Stimulated activated naive B cell treated with anti-CD40 and anti-IgM and Interleukin-4, amounts not matched to agents 10 μg/mL and 1 μg/mL and 100 μg/mL, for 72 hours (primary cell): ENCODE results near the gene LPP.

Experiments used
- ATAC-seq, 2 donors: fragments of 150-1000 bp; cut with Tn5 transposase; replicated peaks; 2 replicates each; pipeline ENCODE4 v1.10.0; 2021; ENCODE audit warnings: moderate library complexity in 1 of 2
- DNase-seq: peaks from one replicate; pipeline ENCODE4 v3.0.0; 2021
- H3K27ac Mint-ChIP-seq: one replicate; pipeline ENCODE4 v1.8.0; 2022; ENCODE audit warnings: mild to moderate bottlenecking, mixed read lengths
- H3K27me3 Mint-ChIP-seq, 2 donors: one replicate each; pipeline ENCODE4 v1.8.0; 2022; ENCODE audit warnings: mixed read lengths in 2 of 2
- H3K36me3 Mint-ChIP-seq, 2 donors: one replicate each; pipeline ENCODE4 v1.8.0; 2022; ENCODE audit warnings: mixed read lengths in 2 of 2, mild to moderate bottlenecking in 1 of 2
- H3K4me1 Mint-ChIP-seq, 2 donors: one replicate each; pipeline ENCODE4 v1.8.0; 2022; ENCODE audit warnings: mixed read lengths in 2 of 2, mild to moderate bottlenecking in 1 of 2
- H3K4me3 Mint-ChIP-seq, 2 donors: one replicate each; pipeline ENCODE4 v1.8.0; 2022; ENCODE audit warnings: mild to moderate bottlenecking in 2 of 2, mixed read lengths in 2 of 2, moderate library complexity in 1 of 2
- H3K9me3 Mint-ChIP-seq, 2 donors: one replicate each; pipeline ENCODE4 v1.8.0; 2022; ENCODE audit warnings: mixed read lengths in 2 of 2, mild to moderate bottlenecking in 1 of 2

Gene LPP

GRCh38 chr3:188327433-188327832 is 173.5 kb downstream of the LPP start:
- no peaks in the 10 kb centered on the region for H3K9me3 Mint-ChIP-seq
- no peak for DNase-seq
- peaks cover 30 to 47% of the 10 kb centered on the region in 2 donors for H3K4me1 Mint-ChIP-seq
- H3K27me3 Mint-ChIP-seq: no peaks in the 10 kb centered on the region
- H3K36me3 Mint-ChIP-seq: peaks cover 20 to 21% of the 10 kb centered on the region in 2 donors
- H3K4me3 Mint-ChIP-seq: no peak overlapping the region
- no peak for ATAC-seq
- H3K27ac Mint-ChIP-seq: no peak overlapping the region

GRCh38 chr3:188330138-188330537 is 176.2 kb downstream of the LPP start:
- Mint-ChIP-seq H3K4me3 (no peak overlapping the region), H3K36me3 (peaks cover 14 to 15% of the 10 kb centered on the region in 2 donors), H3K27ac (no peak overlapping the region), H3K9me3 (no peaks in the 10 kb centered on the region), H3K27me3 (no peaks in the 10 kb centered on the region), H3K4me1 (peaks cover 9 to 24% of the 10 kb centered on the region in 2 donors)
- no peak for ATAC-seq
- no peak for DNase-seq

- Mint-ChIP-seq H3K4me3 (no peak overlapping the region), H3K4me1 (peaks cover 10 to 24% of the 10 kb centered on the region in 2 donors), H3K27me3 (no peaks in the 10 kb centered on the region), H3K27ac (no peak overlapping the region), H3K36me3 (peaks cover 12 to 16% of the 10 kb centered on the region in 2 donors), H3K9me3 (no peaks in the 10 kb centered on the region)
- DNase-seq (no peak), ATAC-seq (no peak)
These were observed 177.2 kb downstream of the LPP start for GRCh38 chr3:188331166-188331565.

- Mint-ChIP-seq H3K9me3 (no peaks in the 10 kb centered on the region), H3K4me1 (peaks cover 13 to 24% of the 10 kb centered on the region in 2 donors), H3K36me3 (peaks cover 10 to 21% of the 10 kb centered on the region in 2 donors), H3K27ac (no peak overlapping the region), H3K4me3 (no peak overlapping the region), H3K27me3 (no peaks in the 10 kb centered on the region)
- ATAC-seq (no peak), DNase-seq (no peak)
These were observed 178.1 kb downstream of the LPP start for GRCh38 chr3:188332085-188332484.

- DNase-seq: no peak
- Mint-ChIP-seq H3K27me3 (no peaks in the 10 kb centered on the region), H3K4me1 (peaks cover 23 to 40% of the 10 kb centered on the region in 2 donors), H3K36me3 (peaks cover 4 to 26% of the 10 kb centered on the region in 2 donors), H3K9me3 (no peaks in the 10 kb centered on the region), H3K4me3 (no peak overlapping the region), H3K27ac (no peak overlapping the region)
- ATAC-seq: no peak
These were observed 181.7 kb downstream of the LPP start for GRCh38 chr3:188335656-188336055.

- ATAC-seq (no peak), DNase-seq (no peak)
- Mint-ChIP-seq H3K27ac (no peak overlapping the region), H3K36me3 (peaks cover 4 to 26% of the 10 kb centered on the region in 2 donors), H3K4me3 (no peak overlapping the region), H3K9me3 (no peaks in the 10 kb centered on the region), H3K4me1 (peaks cover 23 to 39% of the 10 kb centered on the region in 2 donors), H3K27me3 (no peaks in the 10 kb centered on the region)
These were observed 182.2 kb downstream of the LPP start for GRCh38 chr3:188336178-188336577.

GRCh38 chr3:188337232-188337631 is 183.3 kb downstream of the LPP start:
- H3K27me3 Mint-ChIP-seq: no peaks in the 10 kb centered on the region
- H3K27ac Mint-ChIP-seq: no peak overlapping the region
- no peak for ATAC-seq

GRCh38 chr3:188338086-188338485 is 184.1 kb downstream of the LPP start:
- H3K27ac Mint-ChIP-seq: peak overlapping the region; percentile 20
- peaks cover 4 to 22% of the 10 kb centered on the region in 2 donors for H3K36me3 Mint-ChIP-seq
- no peaks in the 10 kb centered on the region for H3K9me3 Mint-ChIP-seq
- no peak overlapping the region for H3K4me3 Mint-ChIP-seq
- ATAC-seq (no peak), DNase-seq (no peak)
- no peaks in the 10 kb centered on the region for H3K27me3 Mint-ChIP-seq
- H3K4me1 Mint-ChIP-seq: peaks cover 22 to 52% of the 10 kb centered on the region in 2 donors

More at GRCh38 chr3:188337232-188337631, 183.3 kb downstream of the LPP start:
- no peak overlapping the region for H3K4me3 Mint-ChIP-seq
- DNase-seq: no peak
- H3K4me1 Mint-ChIP-seq: peaks cover 22 to 49% of the 10 kb centered on the region in 2 donors
- no peaks in the 10 kb centered on the region for H3K9me3 Mint-ChIP-seq
- H3K36me3 Mint-ChIP-seq: peaks cover 4 to 22% of the 10 kb centered on the region in 2 donors

- peak overlapping the region; percentile 2 to 18 for H3K4me3 Mint-ChIP-seq
- H3K36me3 Mint-ChIP-seq: peaks cover 4 to 22% of the 10 kb centered on the region in 2 donors
- H3K4me1 Mint-ChIP-seq: peaks cover 26 to 67% of the 10 kb centered on the region in 2 donors
- H3K9me3 Mint-ChIP-seq: no peaks in the 10 kb centered on the region
- H3K27me3 Mint-ChIP-seq: no peaks in the 10 kb centered on the region
- peak; percentile 93 to 97 for ATAC-seq
- H3K27ac Mint-ChIP-seq: peak overlapping the region; percentile 82
- DNase-seq: peak; percentile 20
These were observed 185.7 kb downstream of the LPP start for GRCh38 chr3:188339410-188340295.

GRCh38 chr3:188341501-188341900 is 187.5 kb downstream of the LPP start:
- H3K4me1 Mint-ChIP-seq: peaks cover 33 to 77% of the 10 kb centered on the region in 2 donors
- no peak overlapping the region for H3K4me3 Mint-ChIP-seq
- no peak for ATAC-seq
- no peak overlapping the region for H3K27ac Mint-ChIP-seq
- H3K9me3 Mint-ChIP-seq: no peaks in the 10 kb centered on the region
- peaks cover 0 to 9% of the 10 kb centered on the region in 2 donors for H3K36me3 Mint-ChIP-seq
- no peaks in the 10 kb centered on the region for H3K27me3 Mint-ChIP-seq
- DNase-seq: no peak

GRCh38 chr3:188342991-188343732 is 189.2 kb downstream of the LPP start:
- peak overlapping the region in 1 of 2 donors; percentile 22 for H3K4me3 Mint-ChIP-seq
- ATAC-seq: peak in 1 of 2 donors; percentile 33

GRCh38 chr3:188343894-188344293 is 189.9 kb downstream of the LPP start:
- H3K4me1 Mint-ChIP-seq: peaks cover 25 to 72% of the 10 kb centered on the region in 2 donors

More at GRCh38 chr3:188342991-188343732, 189.2 kb downstream of the LPP start:
- no peak for DNase-seq
- Mint-ChIP-seq H3K9me3 (no peaks in the 10 kb centered on the region), H3K4me1 (peaks cover 26 to 72% of the 10 kb centered on the region in 2 donors), H3K27me3 (no peaks in the 10 kb centered on the region), H3K27ac (peak overlapping the region; percentile 42), H3K36me3 (peaks cover 0 to 9% of the 10 kb centered on the region in 2 donors)

GRCh38 chr3:188345223-188345622 is 191.3 kb downstream of the LPP start:
- peaks cover 0 to 9% of the 10 kb centered on the region in 2 donors for H3K36me3 Mint-ChIP-seq
- no peak overlapping the region for H3K27ac Mint-ChIP-seq
- ATAC-seq: no peak
- H3K4me3 Mint-ChIP-seq: peak overlapping the region in 1 of 2 donors; percentile 14
- H3K9me3 Mint-ChIP-seq: no peaks in the 10 kb centered on the region
- H3K4me1 Mint-ChIP-seq: peaks cover 19 to 68% of the 10 kb centered on the region in 2 donors
- H3K27me3 Mint-ChIP-seq: no peaks in the 10 kb centered on the region
- DNase-seq: no peak

More at GRCh38 chr3:188343894-188344293, 189.9 kb downstream of the LPP start:
- Mint-ChIP-seq H3K27me3 (no peaks in the 10 kb centered on the region), H3K9me3 (no peaks in the 10 kb centered on the region), H3K36me3 (peaks cover 0 to 11% of the 10 kb centered on the region in 2 donors), H3K27ac (no peak overlapping the region), H3K4me3 (no peak overlapping the region)
- ATAC-seq: no peak
- no peak for DNase-seq
